ENCODE data around the gene OGG1.
"Not testable (repeated sequence)": the region's sequence is repeated elsewhere in the genome, so short reads cannot be mapped to it uniquely, and the experiment has no call there.

The OGG1 gene

DNA sequence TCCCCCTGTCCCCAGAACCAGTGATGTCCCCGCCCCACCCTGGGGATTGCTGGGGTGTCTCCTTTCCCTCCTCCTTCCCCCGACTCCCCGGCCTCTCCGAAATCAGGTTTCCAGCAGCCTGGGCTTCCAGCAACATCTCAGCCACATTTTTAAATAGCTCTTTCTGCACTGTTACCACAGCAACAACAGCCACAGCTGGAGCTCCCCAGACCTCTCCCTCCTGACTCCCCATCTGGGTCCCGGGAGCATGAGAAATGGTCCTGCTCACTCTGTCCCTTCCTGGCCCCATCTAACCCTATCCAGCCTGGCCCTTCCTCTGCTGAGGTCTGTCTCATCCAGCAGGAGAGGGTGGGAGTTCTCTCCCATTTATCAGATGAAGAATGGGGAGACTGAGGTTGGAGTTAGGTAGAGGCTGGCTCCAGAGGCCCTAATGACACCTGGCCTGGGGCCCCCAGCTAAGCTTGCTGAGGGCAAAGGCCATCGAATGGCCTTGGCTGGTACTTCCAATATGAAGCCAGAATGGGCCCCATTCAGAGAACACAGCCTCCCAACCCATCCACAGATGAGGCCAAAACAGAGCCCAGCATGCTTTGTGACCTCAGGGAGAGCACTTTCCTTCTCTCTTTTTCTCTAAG, 18.5 kb downstream of the OGG1 start:
- DNase-seq, result no peak

DNA sequence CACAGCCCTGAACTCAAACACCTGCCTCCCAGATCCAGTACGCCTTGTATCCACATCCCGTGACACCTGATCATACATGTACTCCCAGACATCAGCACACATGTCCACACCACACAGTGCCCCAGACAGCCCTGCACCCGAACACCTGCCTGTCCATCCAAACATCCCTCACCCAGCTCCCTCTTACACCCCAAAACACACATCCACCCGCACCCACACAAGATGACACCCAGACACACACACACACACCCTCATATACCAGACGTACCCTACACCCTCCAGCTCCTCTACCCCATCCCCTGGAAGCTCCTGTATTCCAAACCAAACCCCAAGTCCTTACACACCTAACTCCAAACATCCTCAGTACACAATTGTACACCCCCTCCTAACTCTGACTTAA, 19.3 kb downstream of the OGG1 start:
- no peak for DNase-seq

GRCh38 chr3:9769426-9770275, 19.9 kb downstream of the OGG1 start, which contains the start of gene CAMK1:
TSS of gene CAMK1 (minus strand) at chr3:9769947. CDS start at chr3:9767749, 2,198 bp downstream.
- no peak for DNase-seq

DNA sequence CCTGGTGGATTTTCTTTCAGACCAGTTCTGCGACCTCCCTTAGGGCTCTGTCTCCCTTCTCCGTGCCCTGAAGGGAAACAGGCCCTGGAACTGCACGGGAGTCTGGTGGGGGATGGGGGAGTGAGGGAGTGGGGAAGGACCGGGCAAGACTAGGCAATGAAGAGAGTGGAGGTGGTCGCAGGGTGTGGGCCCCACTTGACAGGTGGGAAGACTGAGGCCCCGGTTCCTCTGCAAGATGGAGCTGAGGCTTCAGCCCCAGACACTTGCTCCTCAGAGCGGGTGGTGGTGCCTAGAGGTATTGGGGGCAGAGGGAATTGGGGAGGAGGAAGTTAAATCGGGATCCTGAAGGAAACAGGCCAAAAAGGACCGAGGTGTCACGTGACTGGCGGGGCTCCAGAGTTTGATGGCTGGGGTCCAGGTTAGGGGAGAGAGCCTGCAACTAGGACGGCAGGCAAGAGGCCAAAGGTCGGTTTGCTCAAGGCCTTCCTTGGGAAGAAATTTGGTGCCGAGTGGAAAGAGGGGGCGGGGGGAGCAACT, 20.6 kb downstream of the OGG1 start:
- no peak for DNase-seq

DNA sequence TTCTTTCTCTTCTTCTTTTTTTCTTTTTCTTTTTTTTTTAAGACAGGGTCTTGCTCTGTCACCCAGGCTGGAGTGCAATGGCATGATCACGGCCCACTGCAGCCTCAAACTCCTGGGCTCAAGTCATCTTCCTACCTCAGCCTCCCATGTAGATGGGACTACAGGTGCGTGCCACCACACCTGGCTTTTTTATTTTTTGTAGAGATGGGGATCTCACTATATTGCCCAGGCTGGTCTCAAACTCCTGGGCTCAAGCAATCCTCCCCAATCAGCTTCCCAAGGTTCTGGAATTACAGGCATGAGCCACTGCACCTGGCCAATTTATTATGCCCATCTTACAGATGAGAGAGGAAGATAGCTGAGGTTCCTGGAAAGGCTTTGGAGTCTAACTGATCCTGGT, 21.3 kb downstream of the OGG1 start:
- DNase-seq, result not testable (repeated sequence)

GRCh38 chr3:9776896-9777693, 27.3 kb downstream of the OGG1 start:
- DNase-seq, result no peak

- DNase-seq, result no peak
Measured at GRCh38 chr3:9777694-9778021, 27.9 kb downstream of the OGG1 start.

DNA sequence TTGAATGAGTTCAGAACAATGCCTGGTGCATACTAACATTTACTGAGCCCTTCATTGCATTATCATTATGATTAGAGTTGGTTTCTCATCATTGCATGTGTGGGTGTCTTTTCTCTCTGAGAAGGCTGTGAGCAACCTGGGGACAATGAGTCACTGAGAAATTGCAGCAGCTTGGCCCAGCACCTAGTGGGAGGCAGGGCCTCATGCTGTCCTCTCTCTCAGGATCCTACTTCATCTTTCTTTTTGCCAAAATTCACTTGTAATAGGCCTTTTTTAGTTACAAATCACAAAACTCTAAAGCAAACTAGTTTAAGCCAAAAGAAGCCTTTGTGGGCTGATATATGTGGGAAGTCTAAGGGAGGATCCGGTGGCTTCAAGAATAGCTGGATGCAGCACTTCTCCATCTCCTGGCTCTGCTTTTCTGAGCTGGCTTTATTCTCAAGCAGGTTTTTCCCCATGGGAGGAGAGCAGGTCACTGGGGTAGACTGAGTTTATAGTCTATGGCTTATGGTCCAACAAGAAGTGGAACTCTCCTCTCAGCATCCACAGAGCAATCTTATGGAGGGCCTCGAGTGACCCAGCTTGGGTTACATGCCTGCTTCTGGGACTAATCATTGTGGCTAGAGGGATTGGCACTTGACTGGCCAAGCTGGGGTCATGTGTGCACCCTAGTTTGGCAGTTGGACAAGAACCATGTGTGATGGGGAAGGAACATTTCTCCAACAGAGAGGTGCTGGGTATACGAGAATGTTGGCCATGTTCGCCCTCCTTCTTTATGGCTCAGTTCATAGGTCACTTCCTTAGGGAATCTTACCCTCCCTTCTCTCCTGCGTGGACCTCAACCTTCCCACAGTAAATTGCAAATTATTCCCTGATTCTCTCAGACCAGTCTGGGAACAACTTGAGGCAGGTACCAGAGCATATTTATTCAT, 28.7 kb downstream of the OGG1 start:
- no peak for DNase-seq

DNA sequence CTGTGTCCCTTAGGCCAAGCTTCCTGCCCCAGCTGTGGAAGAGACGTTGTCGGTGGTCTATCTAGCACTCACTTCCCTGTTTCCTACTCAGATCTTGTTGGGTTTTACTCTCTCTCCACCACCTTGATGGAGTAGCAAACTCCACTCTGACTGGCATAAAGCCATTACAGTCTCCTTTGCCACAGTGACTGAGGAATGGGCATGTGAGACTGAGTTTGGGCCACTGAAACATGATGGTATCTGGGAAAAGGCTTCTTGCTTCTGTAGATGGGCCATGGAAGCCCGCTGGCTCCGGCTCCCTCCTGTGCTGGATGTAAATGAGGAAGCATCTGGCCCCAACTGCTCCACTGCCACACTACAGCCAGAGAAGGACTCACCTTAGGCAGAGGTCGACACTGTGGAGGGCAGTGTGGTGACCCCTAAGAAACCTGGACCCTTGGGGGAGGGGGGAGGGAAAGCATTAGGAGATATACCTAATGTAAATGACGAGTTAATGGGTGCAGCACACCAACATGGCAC, 29.4 kb downstream of the OGG1 start:
- no peak for DNase-seq

- no peak for DNase-seq
Measured at GRCh38 chr3:9779721-9780457, 30.1 kb downstream of the OGG1 start.

DNA sequence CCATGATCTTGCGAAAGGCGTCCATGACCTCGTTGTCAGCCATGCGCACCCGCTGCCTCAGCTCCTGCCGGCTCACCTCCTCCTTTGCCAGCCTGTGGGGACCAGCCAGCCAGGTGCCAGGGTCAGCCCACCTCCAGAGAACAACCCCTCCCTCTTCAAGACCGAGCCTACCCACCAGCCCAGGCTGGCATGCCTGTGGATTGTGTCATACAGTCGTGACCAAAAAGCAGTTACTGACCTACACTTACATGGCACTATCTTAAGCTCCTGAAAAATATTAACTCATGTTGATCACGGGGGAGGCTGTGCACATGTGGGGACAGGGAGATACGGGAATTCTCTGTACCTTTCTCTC, 30.7 kb downstream of the OGG1 start:
- DNase-seq, result no peak

DNA sequence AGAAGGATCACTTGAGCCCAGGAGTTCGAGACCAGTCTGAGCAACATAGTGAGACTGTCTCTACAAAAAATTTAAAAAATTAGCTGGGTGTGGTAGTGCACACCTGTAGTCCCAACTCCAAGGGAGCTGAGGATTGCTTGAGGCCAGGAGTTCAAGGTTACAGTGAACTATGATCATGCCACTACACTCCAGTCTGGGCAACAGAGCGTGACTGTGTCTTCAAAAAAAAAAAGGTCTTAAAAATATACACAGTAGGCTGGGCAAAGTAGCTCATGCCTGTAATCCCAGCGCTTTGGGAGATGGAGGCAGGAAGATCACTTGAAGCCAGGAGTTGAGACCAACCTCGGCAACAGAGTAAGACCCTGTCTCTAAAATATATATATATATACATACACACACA, 31.2 kb downstream of the OGG1 start:
- DNase-seq, result no peak

GRCh38 chr3:9781551-9781950, 31.8 kb downstream of the OGG1 start:
- no peak for DNase-seq

GRCh38 chr3:9781978-9782603, 32.3 kb downstream of the OGG1 start:
- DNase-seq, result no peak

DNA sequence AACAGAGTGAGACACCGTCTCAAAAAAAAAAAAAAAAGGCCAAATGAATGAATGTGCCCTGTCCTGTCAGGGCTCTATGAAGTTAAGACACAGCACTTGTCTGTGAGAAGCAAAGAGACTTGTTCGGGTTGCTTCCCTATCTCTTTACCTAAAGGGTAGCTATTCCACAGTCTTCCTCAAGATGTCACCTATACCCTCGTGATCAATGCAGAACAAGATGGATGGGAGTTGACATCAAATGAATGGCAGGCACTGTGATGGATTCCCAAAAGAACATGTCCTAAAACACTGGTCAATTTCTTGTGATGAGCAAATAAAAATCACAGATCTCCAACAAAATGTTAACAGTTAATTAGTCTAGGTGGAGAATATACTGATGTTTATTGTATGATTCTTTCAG, 33.0 kb downstream of the OGG1 start:
- no peak for DNase-seq

DNA sequence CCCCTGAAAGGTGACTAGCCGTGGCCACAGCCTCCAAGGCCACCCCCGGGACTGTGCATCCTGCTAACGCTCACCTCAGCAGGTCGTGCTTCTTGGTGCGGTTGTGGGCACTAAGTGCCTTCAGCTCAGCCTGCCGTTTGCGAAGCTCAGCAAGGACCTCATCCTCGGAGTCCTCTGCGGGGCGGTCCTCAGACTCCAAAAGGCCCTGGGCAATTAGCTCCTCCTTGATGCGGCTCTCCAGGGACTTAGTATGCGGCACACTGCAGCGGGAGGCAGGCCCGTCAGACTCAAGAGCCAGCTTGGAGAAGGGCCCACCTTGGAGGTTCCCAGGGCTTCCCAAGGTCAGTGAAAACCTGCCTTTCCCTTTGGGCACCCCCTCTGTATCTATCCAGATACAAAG, 34.2 kb downstream of the OGG1 start:
- no peak for DNase-seq

DNA sequence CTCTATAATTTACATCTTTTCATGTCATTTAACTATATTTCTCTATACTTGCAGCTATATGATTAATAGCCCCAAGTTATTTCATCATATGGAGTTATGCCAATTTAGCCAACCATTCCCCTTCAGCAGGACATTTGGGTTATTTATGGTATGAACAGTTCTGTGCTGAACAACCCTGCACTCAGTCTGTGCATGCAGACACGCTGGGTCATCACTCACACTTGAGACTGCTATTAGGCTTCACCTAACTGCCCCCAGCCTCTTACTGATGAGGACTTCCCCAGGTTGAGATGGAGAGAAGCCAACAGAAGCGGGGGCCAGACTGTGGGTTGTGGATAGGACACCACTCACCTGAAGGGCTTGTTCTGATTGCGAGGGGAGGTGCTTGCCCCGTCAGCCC, 35.2 kb downstream of the OGG1 start:
- no peak for DNase-seq

- no peak for DNase-seq
Measured at GRCh38 chr3:9785602-9786001, 35.9 kb downstream of the OGG1 start.

GRCh38 chr3:9786209-9786739, 36.5 kb downstream of the OGG1 start:
- DNase-seq, result no peak

GRCh38 chr3:9786825-9787669, 37.3 kb downstream of the OGG1 start:
- no peak for DNase-seq

Measured in NCI-H2081 treated with DMSO at 0.1 percent for 48 hours (cell line).